CD4-positive, alpha-beta T cell treated with Interleukin-6 at 100 ng/mL for 8 hours (primary cell): ENCODE data around the gene TMEM39A.

Experiments used
- DNase-seq: peaks from one replicate; pipeline ENCODE4 v3.0.0-alpha.2; 2020; ENCODE audit warnings: mixed read lengths, low spot score

Gene TMEM39A

GRCh38 chr3:119453822-119454221 is 9.6 kb downstream of the TMEM39A start:
- DNase-seq: no peak

DNA sequence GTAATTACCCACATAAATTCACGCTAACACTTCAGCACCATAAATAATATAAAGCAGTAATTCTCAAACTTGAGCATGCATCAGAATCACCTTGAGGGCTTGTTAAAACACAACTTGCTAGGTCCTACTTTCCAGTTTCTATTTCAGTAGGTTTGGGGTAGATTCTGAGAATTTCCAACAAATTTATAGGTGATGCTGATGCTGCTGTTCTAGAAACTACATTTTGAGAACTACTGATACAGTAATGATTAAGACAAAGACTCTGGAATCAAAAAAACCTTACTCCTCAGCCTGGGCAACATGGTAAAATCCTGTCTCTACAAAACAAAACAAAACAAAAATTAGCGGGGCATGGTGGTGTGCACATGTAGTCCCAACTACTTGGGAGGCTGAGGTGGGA is 18.8 kb downstream of the TMEM39A start:
- DNase-seq: no peak

DNA sequence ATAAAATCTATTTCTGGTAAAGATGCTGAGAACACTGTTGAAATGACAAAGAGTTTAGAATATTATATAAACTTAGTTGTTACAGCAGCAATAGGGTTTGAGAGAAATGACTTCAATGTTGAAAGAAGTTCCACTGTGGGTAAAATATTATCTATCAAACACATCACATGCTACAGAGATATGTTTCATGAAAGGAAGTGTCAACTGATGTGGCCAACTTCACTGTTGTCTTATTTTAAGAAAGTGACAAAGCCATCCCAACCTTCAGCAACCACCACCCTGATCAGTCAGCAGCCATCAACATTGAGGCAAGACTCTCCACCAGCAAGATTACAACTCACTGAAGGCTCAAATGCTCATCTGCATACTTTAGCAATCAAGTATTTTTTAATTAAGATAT is 20.2 kb downstream of the TMEM39A start:
- no peak for DNase-seq

GRCh38 chr3:119437691-119438258 is 25.6 kb downstream of the TMEM39A start:
- no peak for DNase-seq

GRCh38 chr3:119436977-119437376 is 26.4 kb downstream of the TMEM39A start:
- DNase-seq: no peak

- DNase-seq: no peak
Measured at GRCh38 chr3:119434703-119435102, 28.7 kb downstream of the TMEM39A start.

- no peak for DNase-seq
Measured at GRCh38 chr3:119433613-119434325, 29.6 kb downstream of the TMEM39A start.

DNA sequence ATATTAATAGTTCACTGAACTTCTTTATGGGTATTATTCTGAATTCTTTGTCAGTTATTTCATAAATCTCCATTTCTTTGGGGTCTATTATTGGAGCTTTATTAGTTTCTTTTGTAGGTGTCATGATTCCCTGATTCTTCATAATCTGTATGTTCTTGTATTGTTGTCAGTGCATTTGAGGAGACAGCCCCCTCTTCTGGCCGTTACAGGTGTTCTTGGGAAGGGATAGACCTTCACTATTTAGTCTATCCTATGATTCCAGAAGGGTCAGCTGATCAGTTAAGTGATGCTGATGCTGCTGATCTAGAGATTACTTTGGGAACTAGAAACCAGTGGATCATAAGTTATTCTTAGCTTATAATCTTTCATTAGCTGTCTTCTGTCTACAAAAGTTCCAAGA is 34.9 kb downstream of the TMEM39A start:
- no peak for DNase-seq

- no peak for DNase-seq
Measured at GRCh38 chr3:119427669-119428068, 35.7 kb downstream of the TMEM39A start.

DNA sequence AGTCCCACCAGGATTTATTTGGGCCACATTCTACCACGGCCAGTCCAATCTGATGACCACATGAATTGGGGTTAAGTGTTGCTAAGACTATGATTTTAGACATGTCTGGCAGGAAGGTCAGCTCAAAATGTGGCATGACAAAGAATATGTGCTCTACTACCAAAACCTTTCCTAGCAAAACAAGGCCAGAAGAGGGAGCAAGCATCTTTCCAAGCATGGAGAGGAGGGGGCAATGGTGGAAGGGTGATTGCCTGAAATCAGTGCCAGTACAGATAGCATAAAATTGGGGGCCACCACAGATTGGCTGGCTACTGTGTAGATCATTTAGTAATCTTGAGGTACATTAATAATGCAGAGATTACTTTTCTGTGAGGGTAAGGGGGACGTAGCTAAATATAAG is 43.2 kb downstream of the TMEM39A start:
- no peak for DNase-seq

DNA sequence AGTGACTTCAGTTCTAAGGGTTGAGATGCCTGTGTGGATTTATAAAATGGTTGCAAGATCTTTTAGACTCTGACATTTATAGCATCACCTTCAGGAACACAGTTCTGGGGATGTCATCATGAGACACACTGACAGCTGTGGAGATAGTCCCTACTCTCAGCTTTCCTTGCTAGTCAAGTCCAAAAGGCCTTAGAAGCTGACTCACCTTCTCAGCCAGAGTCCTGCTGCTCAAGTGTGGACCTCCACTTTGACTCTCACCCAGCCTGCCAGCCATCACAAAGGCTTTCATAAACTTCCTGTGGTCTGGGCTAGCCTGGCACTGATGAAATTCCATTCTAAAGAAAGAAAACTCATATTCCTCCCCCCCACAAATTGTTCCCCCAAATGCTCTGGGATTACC is 44.8 kb downstream of the TMEM39A start:
- DNase-seq: no peak

GRCh38 chr3:119417771-119418512 is 45.5 kb downstream of the TMEM39A start:
- DNase-seq: no peak

DNA sequence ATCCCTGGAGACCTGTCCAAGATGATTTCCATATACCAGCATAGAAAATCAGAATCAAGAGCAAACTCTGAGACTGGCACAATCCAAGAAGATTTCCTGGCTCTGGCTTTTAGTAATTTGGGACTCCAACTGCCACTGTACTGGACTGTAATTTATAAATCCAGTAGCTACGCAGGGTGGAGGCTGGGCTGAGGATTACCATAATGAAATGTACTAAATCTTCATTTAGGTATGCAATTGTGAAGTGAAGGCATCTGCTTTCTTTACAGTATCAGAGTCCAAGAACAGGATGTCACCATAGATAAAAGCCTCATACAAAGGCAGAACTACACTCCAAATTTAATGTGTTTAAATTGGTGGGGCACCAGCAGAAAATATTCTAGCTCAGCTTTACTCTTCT is 46.5 kb downstream of the TMEM39A start:
- no peak for DNase-seq

DNA sequence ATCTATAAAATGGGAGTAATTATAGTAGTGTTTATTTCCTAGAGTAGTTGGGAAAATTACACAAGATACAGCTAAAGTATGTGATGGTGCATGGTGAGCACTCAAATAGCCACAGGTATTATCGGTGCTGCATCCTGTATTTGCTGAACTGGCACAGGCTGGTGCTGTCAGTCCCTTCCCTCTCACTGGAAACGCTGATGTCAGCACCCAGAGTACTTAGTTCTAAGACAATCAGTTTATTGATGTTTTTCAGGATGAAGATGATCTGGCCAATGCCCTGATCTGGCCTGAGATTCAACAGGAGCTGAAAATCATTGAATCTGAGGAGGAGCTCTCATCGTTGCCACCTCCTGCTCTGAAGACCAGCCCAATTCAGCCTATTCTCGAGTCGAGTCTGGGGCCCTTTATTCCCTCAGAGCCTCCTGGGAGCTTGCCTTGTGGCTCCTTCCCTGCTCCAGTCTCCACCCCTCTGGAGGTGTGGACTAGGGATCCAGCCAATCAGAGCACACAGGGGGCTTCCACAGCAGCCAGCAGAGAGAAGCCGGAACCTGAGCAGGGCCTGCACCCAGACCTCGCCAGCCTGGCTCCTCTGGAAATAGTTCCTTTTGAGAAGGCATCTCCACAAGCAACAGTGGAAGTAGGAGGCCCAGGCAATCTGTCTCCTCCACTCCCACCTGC is 49.7 kb downstream of the TMEM39A start:
- DNase-seq: no peak

GRCh38 chr3:119409844-119410243 is 53.6 kb downstream of the TMEM39A start:
- DNase-seq: no peak

DNA sequence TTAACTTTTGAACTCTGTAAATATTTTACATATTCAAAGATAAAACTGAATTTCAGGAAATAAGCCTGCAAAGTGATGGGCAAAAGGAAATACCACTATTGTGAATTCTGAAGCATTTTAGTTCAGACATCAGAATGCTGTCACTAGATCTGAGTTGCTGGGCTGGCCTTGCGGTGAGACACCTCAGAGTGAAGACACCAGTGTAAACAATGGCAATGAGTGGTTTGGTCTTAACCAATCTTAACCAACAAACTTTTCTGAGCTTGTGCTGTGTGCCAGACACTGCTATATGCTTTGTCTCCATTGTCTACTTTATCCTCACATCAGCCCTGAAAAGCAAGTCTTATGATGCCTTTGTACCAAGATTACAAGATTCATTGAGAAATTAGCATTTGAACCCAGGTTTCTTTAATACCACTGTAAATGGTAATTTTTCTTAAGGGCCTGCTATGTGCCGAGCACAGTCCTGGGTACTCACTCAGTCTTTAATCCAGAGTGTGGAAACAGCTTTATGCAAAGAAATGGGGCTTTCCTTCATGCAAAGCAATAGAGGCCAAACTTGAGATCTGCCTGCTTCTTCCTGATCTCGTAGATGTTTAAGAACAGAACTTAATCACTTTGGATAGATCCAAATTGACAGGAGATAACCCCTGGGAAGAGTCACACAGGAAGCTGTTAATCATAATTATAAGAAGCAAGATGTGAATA is 55.0 kb downstream of the TMEM39A start:
- no peak for DNase-seq

DNA sequence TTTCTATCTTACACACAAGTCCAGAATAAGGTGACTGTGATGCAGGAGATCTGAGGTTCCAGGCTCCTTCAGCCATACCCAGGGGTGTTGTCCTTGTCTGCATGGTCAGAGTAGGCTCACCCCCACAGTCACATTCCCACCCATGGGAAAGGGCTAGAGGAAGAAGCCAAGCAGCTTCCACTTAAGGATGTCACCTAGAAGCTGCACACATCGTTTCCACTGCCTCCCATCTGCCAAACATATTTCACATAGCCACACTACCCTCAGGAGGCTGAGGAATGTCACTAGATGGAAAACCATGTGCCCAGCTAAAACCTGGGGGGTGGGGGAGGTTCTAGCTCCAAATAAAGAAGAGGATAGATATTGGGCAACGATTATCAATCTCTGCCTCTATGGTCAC is 58.1 kb downstream of the TMEM39A start:
- DNase-seq: no peak

DNA sequence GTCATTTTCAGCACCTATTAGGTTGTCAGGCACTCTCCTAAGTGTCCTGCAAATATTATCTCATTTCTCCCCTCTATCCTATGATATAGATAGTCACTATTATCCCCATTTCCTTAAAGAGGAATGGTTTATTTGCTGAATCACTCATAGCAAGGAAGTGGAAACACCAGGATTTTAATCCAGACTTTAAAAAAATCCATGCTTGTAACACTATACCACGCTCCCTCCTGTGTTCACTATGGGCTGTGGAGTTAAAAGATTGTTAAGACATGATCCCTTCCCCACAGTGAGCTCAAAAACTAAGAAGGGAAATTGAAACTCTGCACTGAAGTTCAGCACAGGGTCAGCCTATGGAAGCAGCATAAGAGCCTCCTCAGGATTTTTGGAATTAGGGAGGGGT is 60.2 kb downstream of the TMEM39A start:
- DNase-seq: no peak

DNA sequence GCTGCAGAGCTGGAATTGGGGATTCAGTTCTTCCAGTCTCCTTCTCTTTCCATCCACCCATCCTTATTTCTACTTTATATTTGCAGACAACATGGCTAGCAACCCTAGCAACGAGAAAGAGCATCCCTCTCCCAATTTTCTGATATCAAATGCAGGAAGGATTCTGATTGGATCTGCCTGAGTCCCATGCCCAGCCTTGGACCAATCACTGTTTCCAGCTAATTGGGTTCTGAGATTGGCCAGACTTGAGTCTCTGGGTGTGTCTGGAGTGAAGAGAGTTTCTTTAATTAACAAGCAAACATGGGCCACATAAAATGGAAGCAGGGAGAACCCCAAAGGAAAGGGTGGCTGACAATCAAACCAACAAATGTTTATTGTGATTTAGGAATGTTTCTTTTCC is 60.6 kb downstream of the TMEM39A start:
- no peak for DNase-seq

DNA sequence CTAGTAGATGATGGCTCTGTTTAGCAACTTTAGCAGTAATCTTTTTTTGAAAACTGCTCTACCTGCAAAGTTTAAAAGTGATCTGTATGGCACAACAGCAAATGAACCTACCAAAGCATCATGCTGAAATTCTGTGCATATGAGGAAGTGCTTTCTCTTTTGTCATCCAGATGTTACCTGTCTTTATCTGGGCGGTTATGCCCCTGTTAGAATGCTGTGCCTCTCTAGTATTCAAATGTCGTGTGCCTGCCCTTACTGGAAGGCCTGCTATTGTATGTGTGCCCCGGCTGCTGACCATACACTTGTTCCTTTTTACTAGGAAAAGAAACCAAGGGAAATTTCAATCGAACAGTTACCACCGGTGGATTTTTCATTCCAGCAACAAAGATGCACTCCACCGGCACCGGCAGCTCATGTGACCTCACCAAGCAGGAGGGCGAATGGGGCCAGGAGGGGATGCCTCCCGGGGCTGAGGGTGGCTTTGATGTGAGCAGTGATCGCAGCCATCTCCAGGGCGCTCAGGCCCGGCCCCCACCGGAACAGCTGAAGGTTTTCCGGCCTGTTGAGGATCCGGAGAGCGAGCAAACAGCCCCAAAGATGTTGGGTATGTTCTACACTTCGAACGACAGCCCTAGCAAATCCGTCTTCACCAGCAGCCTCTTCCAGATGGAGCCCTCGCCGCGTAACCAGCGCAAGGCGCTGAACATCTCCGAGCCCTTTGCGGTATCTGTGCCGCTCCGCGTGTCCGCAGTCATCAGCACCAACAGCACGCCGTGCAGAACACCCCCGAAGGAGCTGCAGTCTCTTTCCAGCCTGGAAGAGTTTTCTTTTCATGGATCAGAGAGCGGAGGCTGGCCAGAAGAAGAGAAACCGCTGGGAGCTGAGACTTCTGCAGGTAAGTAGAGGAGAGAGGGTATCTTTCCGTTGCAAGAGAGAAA is 61.6 kb downstream of the TMEM39A start:
- DNase-seq: no peak

GRCh38 chr3:119401069-119401468 is 62.3 kb downstream of the TMEM39A start:
- no peak for DNase-seq
